NCI-H2171 (cell line): Measurements from ENCODE around the gene RAPGEF6.
"Not testable (repeated sequence)": the region's sequence is repeated elsewhere in the genome, so short reads cannot be mapped to it uniquely, and the experiment has no call there.

Experiments used
- DNase-seq: peaks from one replicate; lab custom pipeline; 2025; lab: John Stamatoyannopoulos, UW

RAPGEF6 gene

DNA sequence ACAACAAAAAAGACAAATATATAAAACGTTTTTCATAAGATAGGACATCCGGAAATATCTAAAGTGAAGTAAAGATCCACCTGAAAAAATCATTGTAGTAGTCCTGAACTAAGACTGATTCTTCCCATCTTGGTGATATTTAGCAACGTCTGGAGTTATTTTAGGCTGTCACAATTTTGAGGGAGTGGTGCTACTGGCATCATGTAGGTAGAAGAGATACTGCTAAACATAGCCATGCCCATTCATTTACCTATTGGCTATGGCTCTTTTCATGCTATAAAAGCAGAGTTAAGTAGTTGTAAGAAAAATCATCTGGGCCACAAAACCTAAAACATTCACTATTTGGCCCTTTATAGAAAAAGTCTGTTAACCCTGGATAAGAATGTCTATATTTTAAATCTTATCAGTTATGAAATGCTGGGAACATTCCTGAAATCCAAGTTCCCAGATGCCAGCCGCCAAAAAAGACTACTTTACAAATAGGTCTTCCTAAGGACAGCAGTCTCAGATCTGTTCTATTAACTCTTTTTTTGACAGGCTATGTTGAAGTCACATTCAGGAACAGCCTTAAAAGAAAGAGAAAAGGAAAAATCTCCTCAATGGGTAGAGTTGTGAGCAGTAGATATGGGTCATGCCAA is 27.0 kb downstream of the RAPGEF6 start:
- DNase-seq, result no peak

DNA sequence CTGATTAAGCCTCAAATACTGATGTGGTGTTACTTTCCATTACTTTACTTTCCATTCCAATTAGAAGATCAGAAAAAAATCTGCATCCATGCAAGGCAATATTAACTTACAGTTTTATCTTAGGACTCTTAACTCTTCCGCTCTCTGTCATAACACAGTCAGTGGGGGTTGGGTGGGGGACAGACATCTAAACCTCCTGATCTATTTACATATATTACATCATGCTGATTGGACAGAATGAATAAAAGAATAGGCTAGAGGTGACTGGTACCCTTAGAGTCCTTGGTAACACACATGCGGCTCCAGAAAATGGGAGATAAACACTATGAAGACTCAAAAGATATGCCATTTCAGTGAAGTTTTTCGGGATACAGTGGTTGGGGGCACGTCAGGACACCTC is 27.6 kb downstream of the RAPGEF6 start:
- DNase-seq, result no peak

DNA sequence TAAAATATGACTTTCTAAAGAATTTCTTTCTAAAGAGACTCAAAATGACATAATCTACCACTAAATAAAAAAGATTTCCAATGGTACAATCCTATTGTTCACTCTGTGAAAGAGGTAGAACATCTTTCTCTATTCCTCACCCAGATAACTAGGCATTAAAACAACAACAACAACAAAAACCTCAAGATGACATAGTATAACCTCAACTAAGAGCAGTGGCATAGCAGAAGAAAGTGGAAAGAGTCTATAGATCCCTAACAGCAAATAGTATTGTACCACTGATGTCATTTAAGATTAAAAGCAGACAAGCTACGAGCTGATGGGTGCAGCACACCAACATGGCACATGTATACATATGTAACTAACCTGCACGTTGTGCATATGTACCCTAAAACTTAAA is 29.9 kb downstream of the RAPGEF6 start:
- no peak for DNase-seq

DNA sequence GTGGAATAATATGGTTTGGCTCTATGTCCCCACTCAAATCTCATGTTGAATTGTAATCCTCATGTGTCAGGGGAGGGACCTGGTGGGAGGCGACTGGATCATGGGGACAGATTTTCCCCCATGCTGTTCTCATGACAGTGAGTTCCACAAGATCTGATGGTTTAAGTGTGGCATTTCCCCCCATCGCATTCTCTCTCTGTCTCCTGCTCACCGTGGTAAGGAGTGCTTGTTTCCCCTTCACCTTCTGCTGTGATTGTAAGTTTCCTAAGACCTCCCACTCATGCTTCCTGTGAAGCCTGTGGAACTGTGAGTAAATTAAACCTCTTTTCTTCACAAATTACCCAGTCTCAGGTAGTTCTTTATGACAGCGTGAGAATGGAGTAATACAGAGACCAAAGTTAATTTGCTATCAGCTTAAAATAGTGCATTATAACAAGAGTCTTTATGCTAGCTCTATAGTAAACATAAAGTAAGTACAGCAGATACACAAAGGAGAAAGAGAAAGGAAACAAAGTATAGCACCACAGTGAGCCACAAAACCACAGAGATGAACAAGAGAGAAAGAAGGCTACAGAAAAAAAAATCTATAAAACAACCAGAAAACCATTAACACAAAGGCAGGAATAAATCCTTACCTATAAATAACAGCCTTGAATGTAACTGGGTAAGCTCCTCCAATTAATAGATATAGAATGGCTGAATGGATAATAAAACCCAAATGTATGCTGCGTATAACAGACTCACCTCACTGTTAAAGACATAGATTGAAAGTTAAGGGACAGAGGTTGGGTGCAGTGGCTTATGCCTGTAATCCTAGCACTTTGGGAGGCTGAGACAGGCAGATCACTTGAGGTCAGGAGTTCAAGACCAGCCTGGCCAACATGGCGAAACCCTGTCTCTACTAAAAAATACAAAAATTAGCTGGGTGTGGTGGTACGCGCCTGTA is 39.7 kb downstream of the RAPGEF6 start:
- DNase-seq, result no peak

DNA sequence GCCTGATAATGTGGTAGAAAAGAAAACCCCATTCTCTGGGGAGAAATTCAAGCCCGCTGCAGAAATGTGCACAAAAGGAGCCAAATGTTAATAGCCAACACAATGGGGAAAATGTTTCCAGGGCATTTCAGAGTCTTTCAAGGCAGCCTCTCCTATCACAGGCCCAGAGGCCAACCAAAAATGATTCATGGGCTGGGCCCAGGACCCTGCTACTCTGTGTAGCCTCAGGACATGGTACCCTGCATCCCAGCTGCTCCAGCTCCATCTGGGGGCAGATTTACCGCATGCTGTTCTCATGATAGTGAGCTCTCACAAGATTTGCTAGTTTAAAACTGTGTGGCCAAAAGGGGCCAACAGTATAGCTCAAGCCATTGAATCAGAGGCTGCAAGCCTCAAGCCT is 41.1 kb downstream of the RAPGEF6 start:
- DNase-seq, result no peak

DNA sequence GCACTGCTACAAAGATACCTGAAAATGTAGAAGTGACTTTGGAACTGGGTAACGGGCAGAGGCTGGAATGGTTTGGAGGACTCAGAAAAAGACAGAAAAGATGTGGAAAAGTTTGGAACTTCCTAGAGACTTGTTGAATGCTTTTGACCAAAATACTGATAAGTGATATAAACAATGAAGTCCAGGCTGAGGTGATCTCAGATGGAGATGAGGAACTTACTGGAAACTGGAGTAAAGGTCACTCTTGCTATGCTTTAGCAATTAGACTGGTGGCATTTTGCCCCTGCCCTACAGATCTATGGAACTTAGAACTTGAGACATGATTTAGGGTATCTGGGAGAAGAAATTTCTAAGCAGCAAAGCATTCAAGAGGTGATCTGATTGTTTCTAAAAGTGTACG is 41.6 kb downstream of the RAPGEF6 start:
- not testable (repeated sequence) for DNase-seq

DNA sequence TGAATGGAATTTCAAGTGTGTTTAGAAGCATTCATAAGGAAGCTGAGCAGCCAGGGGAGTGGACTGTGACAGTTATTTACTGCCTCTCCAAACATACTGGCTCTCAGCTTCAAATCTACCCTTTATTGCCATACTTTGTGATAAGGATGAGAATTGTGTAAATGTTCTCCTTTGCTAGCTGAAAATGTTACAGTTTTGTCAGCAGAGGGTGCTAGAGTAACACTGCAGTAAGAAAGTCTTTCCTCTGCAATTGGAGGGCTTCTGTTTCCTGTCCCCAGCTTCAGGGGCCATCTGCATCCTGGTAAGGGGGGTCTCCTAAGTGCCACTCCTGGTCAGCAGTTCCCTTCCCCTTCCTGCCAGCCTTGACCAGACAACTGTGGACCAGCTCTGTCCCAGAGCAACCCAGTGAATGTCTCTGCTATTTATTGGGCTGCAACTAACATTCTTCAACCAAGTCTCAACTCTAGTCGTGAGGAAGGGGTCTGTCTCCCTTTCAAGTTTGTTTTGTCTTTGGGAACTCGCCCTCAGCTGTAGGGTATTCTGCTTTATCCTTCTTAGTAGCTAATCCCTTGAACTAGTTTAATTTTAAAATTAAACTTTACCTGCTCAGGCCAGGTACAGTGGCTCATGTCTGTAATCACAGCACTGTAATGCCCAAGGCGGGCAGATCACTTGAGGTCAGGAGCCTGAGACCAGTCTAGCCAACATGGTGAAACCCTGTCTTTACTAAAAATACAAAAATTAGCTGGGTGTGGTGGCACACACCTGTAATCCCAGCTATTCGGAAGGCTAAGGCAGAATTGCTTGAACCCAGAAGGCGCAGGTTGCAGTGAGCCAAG is 45.3 kb downstream of the RAPGEF6 start:
- DNase-seq, result no peak

DNA sequence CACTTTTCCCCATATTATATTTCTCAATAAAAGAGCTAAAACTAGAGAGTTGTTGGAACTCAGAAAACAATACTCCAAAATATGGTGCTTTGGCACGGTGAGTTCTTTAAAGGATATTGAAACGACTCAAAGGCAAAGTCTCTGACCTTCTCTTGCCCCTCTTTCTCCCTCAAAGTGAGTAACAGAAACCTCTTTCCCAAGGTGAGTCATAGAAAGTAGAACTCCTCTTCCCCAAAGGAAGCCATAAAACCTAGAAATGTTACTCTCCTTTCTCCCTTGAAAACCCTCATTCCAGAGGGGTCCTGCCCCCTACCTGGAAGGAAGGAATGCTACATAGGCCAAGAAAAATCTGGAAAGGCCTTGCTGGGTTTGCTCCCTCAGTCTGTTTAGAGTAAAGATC is 47.5 kb downstream of the RAPGEF6 start:
- DNase-seq, result no peak

DNA sequence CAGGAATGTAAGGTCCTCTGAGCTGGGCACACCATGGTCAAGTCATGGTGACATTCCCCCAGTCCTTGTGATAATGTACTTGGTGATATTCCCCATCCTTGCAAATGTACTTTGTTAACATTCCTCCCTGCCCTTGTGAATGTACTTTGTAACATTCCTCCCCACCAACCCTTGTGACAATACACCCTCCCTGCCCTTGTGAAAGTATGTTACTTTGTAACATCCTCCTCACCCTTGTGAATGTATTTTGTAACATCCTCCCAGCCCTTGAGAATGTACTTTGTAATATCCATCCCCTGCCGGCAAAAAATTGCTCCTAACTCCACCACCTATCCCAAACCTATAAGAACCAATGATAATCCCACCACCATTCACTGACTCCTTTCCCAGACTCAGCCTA is 53.3 kb downstream of the RAPGEF6 start:
- no peak for DNase-seq

DNA sequence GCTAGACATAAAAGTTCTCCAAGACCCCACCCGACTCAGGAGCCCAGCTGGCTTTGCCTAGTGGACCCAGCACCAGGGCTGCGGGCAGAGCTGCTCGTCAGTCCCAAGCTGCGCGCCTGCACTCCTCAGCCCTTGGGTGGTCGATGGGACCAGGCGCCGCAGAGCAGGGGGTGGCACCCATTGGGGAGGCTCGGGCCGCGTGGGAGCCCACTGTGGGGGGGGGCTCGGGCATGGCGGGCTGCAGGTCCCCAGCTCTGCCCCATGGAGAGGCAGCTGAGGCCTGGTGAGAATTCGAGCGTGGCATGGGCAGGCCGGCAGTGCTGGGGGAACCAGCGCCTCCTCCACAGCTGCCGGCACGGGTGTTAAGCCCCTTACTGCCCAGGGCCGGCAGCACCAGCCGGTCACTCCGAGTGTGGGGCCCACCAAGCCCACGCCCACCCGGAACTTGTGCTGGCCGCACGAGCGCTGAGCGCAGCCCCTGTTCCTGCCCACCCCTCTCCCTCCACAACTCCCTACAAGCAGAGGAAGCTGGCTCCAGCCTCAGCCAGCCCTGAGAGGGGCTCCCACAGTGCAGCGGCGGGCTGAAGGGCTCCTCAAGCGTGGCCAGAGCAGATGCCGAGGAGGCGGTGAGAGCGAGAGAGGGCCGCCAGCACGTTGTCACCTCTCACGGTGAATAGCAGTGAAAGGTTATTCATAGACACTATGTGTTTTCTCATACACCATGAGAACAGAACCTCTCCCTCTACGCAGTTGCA is 54.9 kb downstream of the RAPGEF6 start:
- no peak for DNase-seq

DNA sequence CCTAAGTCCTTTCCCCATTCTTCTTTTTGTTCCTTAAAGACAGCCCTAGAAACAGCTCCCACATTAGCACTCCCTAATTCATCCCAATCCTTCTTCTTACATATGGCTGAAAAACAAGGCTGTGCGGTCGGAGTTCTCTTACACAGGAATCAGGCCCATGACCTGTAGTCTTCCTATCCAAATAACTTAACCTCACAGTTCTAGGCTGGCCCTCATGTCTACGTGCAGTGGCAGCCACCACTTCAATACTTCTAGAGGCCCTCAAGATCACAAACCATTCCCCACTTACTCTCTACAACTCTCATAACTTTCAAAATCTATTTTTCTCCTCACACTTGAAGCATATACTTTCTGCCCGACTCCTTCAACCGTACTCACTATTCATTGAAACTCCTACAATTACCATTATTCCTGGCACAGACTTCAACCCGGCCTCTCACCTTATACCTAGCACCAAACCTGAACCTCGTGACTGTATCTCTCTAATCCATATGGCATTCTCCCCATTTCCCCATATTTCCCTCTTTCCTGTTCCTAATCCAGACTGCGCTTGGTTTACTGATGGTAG is 59.3 kb downstream of the RAPGEF6 start:
- no peak for DNase-seq

DNA sequence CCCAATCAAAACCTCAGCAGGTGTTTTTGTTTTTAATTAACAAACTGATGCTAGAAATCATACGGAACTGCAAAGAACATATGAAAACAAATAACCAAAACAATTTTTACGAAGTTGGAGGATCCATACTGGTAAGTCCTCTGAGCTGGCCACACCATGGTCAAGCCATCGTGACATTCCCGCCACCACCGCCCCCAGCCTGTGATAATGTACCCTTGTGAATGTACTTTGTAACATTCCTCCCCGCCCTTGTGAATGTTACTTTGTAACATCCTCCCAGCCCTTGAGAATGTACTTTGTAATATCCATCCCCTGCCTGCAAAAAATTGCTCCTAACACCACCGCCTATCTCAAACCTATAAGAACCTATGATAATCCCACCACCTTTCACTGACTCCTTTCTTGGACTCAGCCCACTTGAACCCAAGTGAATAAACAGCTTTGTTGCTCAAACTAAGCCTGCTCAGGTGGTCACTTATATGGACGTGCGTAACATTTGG is 63.3 kb downstream of the RAPGEF6 start:
- no peak for DNase-seq

DNA sequence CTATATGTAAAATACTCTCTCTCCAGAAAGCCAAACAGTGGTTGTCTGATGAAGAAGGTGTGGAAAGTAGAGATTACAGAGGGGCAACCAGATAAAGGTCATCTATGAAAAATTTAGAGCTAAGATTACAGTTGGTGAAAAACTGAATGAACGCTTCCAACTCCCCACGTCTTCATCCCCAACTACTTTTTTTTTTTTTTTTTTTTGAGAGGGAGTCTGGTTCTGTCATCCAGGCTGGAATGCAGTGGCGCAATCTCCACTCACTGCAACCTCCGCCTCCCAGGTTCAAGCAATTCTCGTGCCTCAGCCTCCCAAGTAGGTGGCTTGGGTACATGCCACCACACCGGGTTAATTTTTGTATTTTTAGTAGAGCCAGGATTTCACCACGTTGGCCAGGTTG is 64.3 kb downstream of the RAPGEF6 start:
- DNase-seq, result no peak

DNA sequence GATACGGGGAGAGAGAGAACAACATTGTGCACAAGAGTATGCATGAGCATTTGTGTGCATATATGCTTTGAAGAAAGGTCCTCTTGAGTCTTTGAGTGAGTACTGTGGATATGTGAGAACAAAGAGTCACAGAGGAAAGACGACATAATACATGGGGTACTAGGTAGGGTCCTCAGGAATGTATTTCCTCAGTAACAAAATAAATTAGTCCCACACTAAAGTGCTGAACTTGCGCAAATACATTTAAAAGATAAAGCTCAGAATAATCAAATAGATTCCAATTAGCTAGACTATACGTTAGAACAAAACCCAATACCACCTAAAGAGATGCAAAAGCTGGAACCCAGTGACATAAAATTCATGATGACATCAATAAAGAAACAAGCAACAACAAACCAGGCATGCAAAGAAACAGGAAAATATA is 70.8 kb downstream of the RAPGEF6 start:
- DNase-seq, result no peak

DNA sequence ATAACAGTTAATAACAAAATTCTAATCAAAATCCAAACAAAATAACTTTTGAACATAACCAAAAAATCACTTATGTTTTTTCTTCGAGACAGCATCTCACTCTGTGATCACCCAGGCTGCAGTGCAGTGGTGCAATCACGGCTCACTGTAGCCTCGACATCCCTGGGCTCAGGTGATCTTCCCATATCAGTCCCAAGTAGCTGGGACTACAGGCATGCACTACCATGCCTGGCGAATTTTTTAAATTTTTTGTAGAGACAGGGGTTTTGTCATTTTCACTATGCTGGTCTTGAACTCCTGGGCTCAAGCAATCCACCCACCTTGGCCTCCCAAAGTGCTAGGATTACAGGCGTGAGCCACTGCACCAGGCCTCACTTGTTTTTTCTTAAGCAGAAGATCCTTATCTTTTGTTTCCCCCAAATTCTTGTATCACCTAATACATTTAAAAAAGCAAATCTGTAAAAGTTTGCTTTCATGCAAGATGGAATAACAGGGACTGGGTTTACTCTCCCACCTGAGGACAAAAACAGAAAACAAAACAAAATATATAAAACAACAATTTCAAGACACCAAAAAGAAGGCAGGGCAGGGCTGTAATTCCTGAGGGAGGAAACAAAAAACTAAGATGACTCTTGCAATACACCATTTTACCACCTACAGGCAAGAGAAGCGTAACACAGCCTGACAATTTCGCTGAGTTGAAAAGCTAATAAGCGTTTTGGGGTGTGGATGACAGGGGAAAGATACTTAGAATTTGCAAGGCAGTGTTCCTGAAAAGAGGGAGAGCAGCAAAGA is 71.4 kb downstream of the RAPGEF6 start:
- no peak for DNase-seq

DNA sequence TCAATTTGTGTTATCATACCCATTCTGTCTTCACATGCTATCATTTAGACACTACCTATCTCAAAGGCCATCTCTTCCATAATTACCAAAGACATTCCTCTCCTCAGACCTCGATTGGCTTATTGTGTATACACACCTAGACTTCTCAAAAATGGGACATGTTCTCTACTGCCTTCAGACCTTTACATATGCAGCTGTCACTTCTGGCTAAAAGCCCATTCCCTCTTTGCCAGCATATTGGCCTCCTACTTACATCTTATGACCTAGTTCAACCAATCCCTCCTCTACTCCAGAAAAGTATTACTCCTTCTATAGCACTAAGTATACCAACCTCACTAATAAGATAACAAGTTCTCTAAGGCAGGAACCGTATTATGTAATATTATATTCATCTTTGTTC is 84.4 kb downstream of the RAPGEF6 start:
- DNase-seq, result no peak

DNA sequence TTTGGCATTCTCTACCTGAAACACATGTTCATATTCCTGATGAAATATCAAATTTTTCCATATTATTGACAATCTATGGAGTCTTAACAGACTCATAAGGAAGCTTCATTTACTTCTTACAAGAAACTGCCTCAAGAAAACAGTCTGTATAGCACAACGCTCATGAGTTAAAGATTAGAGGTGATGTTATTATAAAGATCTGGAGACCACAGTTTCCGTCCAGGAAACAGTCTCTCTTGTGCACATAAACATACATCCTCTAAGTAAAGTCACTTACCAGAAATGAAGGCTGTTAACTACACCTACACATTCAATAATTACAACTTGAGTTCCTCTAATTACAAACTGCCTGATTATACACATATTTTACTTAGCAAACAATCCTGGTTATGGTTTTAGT is 86.9 kb downstream of the RAPGEF6 start:
- DNase-seq, result no peak

DNA sequence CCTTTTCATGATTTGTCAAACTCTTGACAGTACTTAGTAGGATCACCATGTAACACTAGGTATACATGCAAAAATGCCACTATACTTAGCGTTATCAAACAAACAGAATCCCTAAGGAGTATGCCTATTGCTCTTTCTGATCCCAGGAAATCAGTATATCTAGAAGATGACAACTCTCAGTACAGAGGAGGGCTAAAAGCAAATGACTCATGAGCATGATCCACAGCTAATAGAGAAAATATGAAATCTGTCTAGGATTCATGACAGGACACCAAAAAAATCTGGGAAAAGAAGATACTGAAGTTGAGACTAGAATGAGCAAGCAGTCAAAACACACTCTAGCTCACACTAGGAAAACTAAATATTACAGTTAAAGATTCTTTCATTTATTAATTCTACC is 89.2 kb downstream of the RAPGEF6 start:
- DNase-seq, result no peak

DNA sequence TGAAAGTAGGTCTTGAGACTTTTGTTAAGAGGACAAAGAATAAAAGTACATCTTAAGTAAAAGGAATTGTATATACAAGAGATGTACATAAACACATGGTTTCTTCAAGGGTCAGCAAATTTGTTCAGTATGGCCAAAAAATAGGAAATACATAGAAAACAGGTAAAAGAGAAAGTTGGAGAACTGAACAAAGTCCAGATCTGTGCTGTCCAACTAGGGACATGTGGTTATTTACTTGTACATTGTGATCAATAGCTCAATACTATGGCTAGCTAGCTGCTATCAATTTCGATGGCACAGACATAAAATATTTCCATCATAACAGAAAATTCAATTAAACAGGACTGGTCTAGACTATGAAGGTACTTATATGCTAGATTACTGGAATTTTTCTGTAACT is 92.3 kb downstream of the RAPGEF6 start:
- no peak for DNase-seq

DNA sequence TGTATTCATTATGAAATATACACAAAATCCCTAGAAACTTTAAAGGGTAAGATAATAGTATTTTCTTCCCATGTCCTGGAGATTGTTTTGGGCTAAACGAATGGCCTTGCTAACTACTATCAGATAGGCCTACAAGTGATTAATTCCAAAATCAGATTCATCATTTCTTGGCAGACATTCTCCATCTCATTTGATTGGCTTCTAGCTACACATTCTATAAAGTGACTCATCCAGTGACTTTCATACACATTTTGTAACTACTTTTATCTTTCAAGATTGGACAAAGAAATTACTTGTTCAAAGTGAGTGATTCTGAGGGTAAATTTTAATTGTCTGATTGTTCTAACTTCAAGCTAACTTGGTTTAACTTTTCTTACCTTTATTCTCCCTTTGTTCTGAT is 93.3 kb downstream of the RAPGEF6 start:
- no peak for DNase-seq

DNA sequence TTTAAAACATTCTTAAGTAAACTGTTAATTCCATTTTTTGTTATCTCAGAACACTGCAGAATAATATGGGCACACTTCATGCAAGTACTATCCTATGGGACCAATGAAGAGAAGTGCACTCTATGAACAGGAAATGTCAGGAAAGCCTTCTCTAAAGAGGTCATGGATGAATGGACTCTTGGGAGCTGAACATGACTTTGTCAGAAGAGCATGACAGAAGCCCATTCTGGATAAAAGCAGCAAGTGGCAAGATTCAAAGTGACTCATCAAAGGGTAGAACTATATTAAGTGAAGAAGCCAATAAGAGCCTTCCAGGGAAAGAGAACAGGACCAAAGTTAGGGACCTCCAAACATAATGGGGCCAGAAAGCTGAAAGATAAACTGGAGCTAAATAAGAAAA is 94.0 kb downstream of the RAPGEF6 start:
- DNase-seq, result no peak
